HEK293 (cell line): Measurements from ENCODE around the gene IL1RAP.
A peak's percentile ranks its signal among the peaks of the same experiment; 100 is the strongest.

Source experiments
- GLIS1 ChIP-seq: fragments of 450-650 bp; formaldehyde crosslinking; IDR thresholded peaks from 2 replicates; pipeline ENCODE4 v1.5.1; 2016; ENCODE audit warnings: missing biosample characterization, missing genetic modification characterization
- HIC1 ChIP-seq: fragments of 450-650 bp; formaldehyde crosslinking; IDR thresholded peaks from 2 replicates; pipeline ENCODE4 v1.5.1; 2016; ENCODE audit warnings: missing biosample characterization, missing genetic modification characterization
- KLF1 ChIP-seq: fragments of 450-650 bp; formaldehyde crosslinking; IDR thresholded peaks from 2 replicates; pipeline ENCODE4 v1.5.1; 2016; ENCODE audit warnings: missing biosample characterization, missing genetic modification characterization
- KLF8 ChIP-seq: fragments of 450-650 bp; formaldehyde crosslinking; IDR thresholded peaks from 2 replicates; pipeline ENCODE4 v1.5.1; 2016; ENCODE audit warnings: missing biosample characterization, missing genetic modification characterization
- OVOL3 ChIP-seq: fragments of 450-650 bp; formaldehyde crosslinking; IDR thresholded peaks from 2 replicates; pipeline ENCODE4 v1.5.1; 2016; ENCODE audit warnings: missing biosample characterization, missing genetic modification characterization
- PRDM2 ChIP-seq: fragments of 450-650 bp; formaldehyde crosslinking; IDR thresholded peaks from 2 replicates; pipeline ENCODE4 v1.5.1; 2016; ENCODE audit warnings: missing biosample characterization, missing genetic modification characterization, borderline replicate concordance
- RBAK ChIP-seq: fragments of 450-650 bp; formaldehyde crosslinking; IDR thresholded peaks from 2 replicates; pipeline ENCODE4 v1.5.1; 2016; ENCODE audit warnings: missing biosample characterization, missing genetic modification characterization
- SP3 ChIP-seq: fragments of 450-650 bp; formaldehyde crosslinking; IDR thresholded peaks from 2 replicates; pipeline ENCODE4 v1.5.1; 2016; ENCODE audit warnings: missing biosample characterization, missing genetic modification characterization
- TCF7L2 ChIP-seq: IDR thresholded peaks from 2 replicates; pipeline ENCODE4 v1.6.1; 2011; ENCODE audit warnings: low read depth, mild to moderate bottlenecking, inconsistent platforms, low read length, moderate library complexity, borderline replicate concordance
- ZBTB21 ChIP-seq: fragments of 450-650 bp; formaldehyde crosslinking; IDR thresholded peaks from 2 replicates; pipeline ENCODE4 v1.5.1; 2017; ENCODE audit warnings: missing biosample characterization, missing genetic modification characterization
- ZBTB8A ChIP-seq: fragments of 450-650 bp; formaldehyde crosslinking; IDR thresholded peaks from 2 replicates; pipeline ENCODE4 v1.5.1; 2016; ENCODE audit warnings: missing biosample characterization, missing genetic modification characterization
- ZFHX2 ChIP-seq: fragments of 450-650 bp; formaldehyde crosslinking; conservative IDR thresholded peaks from 2 replicates; pipeline ENCODE4 v1.5.1; 2016; ENCODE audit warnings: missing biosample characterization, missing genetic modification characterization
- ZFP69B ChIP-seq: fragments of 450-650 bp; formaldehyde crosslinking; IDR thresholded peaks from 2 replicates; pipeline ENCODE4 v1.5.1; 2016; ENCODE audit warnings: missing biosample characterization, missing genetic modification characterization
- ZNF10 ChIP-seq: fragments of 450-650 bp; formaldehyde crosslinking; IDR thresholded peaks from 2 replicates; pipeline ENCODE4 v1.5.1; 2017; ENCODE audit warnings: missing biosample characterization, missing genetic modification characterization
- ZNF133 ChIP-seq: fragments of 450-650 bp; formaldehyde crosslinking; IDR thresholded peaks from 2 replicates; pipeline ENCODE4 v1.5.1; 2016; ENCODE audit warnings: missing biosample characterization, missing genetic modification characterization
- ZNF174 ChIP-seq: fragments of 450-650 bp; formaldehyde crosslinking; IDR thresholded peaks from 2 replicates; pipeline ENCODE4 v1.5.0; 2017; ENCODE audit warnings: missing biosample characterization, mild to moderate bottlenecking, missing genetic modification characterization
- ZNF175 ChIP-seq: fragments of 450-650 bp; formaldehyde crosslinking; IDR thresholded peaks from 2 replicates; pipeline ENCODE4 v1.5.1; 2016; ENCODE audit warnings: missing biosample characterization, missing genetic modification characterization
- ZNF2 ChIP-seq: fragments of 450-650 bp; formaldehyde crosslinking; IDR thresholded peaks from 2 replicates; pipeline ENCODE4 v1.5.1; 2016; ENCODE audit warnings: missing biosample characterization, missing genetic modification characterization
- ZNF23 ChIP-seq: fragments of 450-650 bp; formaldehyde crosslinking; IDR thresholded peaks from 2 replicates; pipeline ENCODE4 v1.5.1; 2016; ENCODE audit warnings: missing biosample characterization, missing genetic modification characterization, borderline replicate concordance
- ZNF350 ChIP-seq: fragments of 450-650 bp; formaldehyde crosslinking; IDR thresholded peaks from 2 replicates; pipeline ENCODE4 v1.5.0; 2017; ENCODE audit warnings: missing biosample characterization, mild to moderate bottlenecking, missing genetic modification characterization
- ZNF416 ChIP-seq: fragments of 450-650 bp; formaldehyde crosslinking; IDR thresholded peaks from 2 replicates; pipeline ENCODE4 v1.5.1; 2016; ENCODE audit warnings: missing biosample characterization, missing genetic modification characterization
- ZNF514 ChIP-seq: fragments of 450-650 bp; formaldehyde crosslinking; IDR thresholded peaks from 2 replicates; pipeline ENCODE4 v1.5.1; 2016; ENCODE audit warnings: missing biosample characterization, missing genetic modification characterization
- ZNF530 ChIP-seq: fragments of 450-650 bp; formaldehyde crosslinking; IDR thresholded peaks from 2 replicates; pipeline ENCODE4 v1.5.1; 2016; ENCODE audit warnings: low read depth, missing biosample characterization, missing genetic modification characterization
- ZNF544 ChIP-seq: fragments of 450-650 bp; formaldehyde crosslinking; IDR thresholded peaks from 2 replicates; pipeline ENCODE4 v1.5.0; 2017; ENCODE audit warnings: missing biosample characterization, missing genetic modification characterization
- ZNF561 ChIP-seq: fragments of 450-650 bp; IDR thresholded peaks from 2 replicates; pipeline ENCODE4 v1.5.1; 2018; ENCODE audit warnings: missing biosample characterization, missing genetic modification characterization, borderline replicate concordance
- ZNF585B ChIP-seq: fragments of 450-650 bp; formaldehyde crosslinking; IDR thresholded peaks from 2 replicates; pipeline ENCODE4 v1.5.1; 2016; ENCODE audit warnings: missing biosample characterization, missing genetic modification characterization
- ZNF654 ChIP-seq: fragments of 450-650 bp; formaldehyde crosslinking; IDR thresholded peaks from 2 replicates; pipeline ENCODE4 v1.5.1; 2016; ENCODE audit warnings: low read depth, missing biosample characterization, missing genetic modification characterization
- ZNF660 ChIP-seq: fragments of 450-650 bp; IDR thresholded peaks from 2 replicates; pipeline ENCODE4 v1.5.1; 2018; ENCODE audit warnings: missing biosample characterization, mild to moderate bottlenecking, missing genetic modification characterization
- ZNF677 ChIP-seq: fragments of 450-650 bp; IDR thresholded peaks from 2 replicates; pipeline ENCODE4 v1.5.0; 2018; ENCODE audit warnings: missing biosample characterization, mild to moderate bottlenecking, missing genetic modification characterization, moderate library complexity
- ZNF701 ChIP-seq: fragments of 450-650 bp; formaldehyde crosslinking; IDR thresholded peaks from 2 replicates; pipeline ENCODE4 v1.5.1; 2016; ENCODE audit warnings: missing biosample characterization, missing genetic modification characterization
- ZSCAN16 ChIP-seq: fragments of 450-650 bp; formaldehyde crosslinking; IDR thresholded peaks from 2 replicates; pipeline ENCODE4 v1.5.1; 2016; ENCODE audit warnings: missing biosample characterization, missing genetic modification characterization
- ZXDB ChIP-seq: fragments of 450-650 bp; formaldehyde crosslinking; IDR thresholded peaks from 2 replicates; pipeline ENCODE4 v1.5.1; 2016; ENCODE audit warnings: missing biosample characterization, missing genetic modification characterization
- TF ChIP-seq, protein P1 (sequence below): fragments of 450-650 bp; formaldehyde crosslinking; IDR thresholded peaks from 2 replicates; pipeline ENCODE4 v1.5.1; 2016; ENCODE audit warnings: missing biosample characterization, missing genetic modification characterization

IL1RAP gene

GRCh38 chr3:190513409-190514370 is at the start of gene IL1RAP (continued):
- no peak for TF ChIP-seq PRDM2 (tag by site-specific recombination)
- TF ChIP-seq ZNF23 (tag by site-specific recombination): no peak
- TF ChIP-seq ZSCAN16 (tag by site-specific recombination): no peak
- peak; percentile 12; the same call in 1 of the 2 replicates for TF ChIP-seq SP3 (tag by site-specific recombination)
- TF ChIP-seq OVOL3: no peak
- peak; percentile 90; the same call in 1 of the 2 replicates for TF ChIP-seq ZNF530
- TF ChIP-seq ZNF677 (tag by site-specific recombination): no peak
- no peak for TF ChIP-seq ZNF174 (tag by site-specific recombination)
- no peak for TF ChIP-seq ZNF350 (tag by site-specific recombination)
- peak; percentile 74 for TF ChIP-seq ZBTB8A (tag by site-specific recombination)
- peak; percentile 75 for TF ChIP-seq ZNF2 (tag by site-specific recombination)
- TF ChIP-seq ZNF133 (tag by site-specific recombination): no peak
- 0 out of 2 replicates have a peak, but pooled peaks have one; percentile 52 for TF ChIP-seq ZFP69B (tag by site-specific recombination)
- TF ChIP-seq TCF7L2: no peak
- no peak for TF ChIP-seq ZXDB
- TF ChIP-seq ZNF514: no peak
- no peak for TF ChIP-seq ZNF10 (tag by site-specific recombination)
- TF ChIP-seq KLF1 (tag by site-specific recombination): 0 out of 2 replicates have a peak, but pooled peaks have one; percentile 20
- TF ChIP-seq ZBTB21 (tag by site-specific recombination): no peak
- TF ChIP-seq, protein P1, sequence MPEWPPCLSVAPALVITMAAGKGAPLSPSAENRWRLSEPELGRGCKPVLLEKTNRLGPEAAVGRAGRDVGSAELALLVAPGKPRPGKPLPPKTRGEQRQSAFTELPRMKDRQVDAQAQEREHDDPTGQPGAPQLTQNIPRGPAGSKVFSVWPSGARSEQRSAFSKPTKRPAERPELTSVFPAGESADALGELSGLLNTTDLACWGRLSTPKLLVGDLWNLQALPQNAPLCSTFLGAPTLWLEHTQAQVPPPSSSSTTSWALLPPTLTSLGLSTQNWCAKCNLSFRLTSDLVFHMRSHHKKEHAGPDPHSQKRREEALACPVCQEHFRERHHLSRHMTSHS (tag by site-specific recombination): no peak
- TF ChIP-seq ZNF416: no peak
- peak; percentile 54 for TF ChIP-seq ZFHX2 (tag by site-specific recombination)
- TF ChIP-seq HIC1 (tag by site-specific recombination): peak; percentile 53; the same call in 1 of the 2 replicates
- TF ChIP-seq ZNF585B (tag by site-specific recombination): no peak
- TF ChIP-seq RBAK (tag by site-specific recombination): no peak
- TF ChIP-seq ZNF701 (tag by site-specific recombination): no peak
- no peak for TF ChIP-seq ZNF175 (tag by site-specific recombination)
- TF ChIP-seq KLF8 (tag by site-specific recombination): no peak
- peak; percentile 17; the same call in 1 of the 2 replicates for TF ChIP-seq GLIS1 (tag by site-specific recombination)
- TF ChIP-seq ZNF654 (tag by site-specific recombination): no peak
- TF ChIP-seq ZNF660 (tag by site-specific recombination): peak; percentile 94
- no peak for TF ChIP-seq ZNF544 (tag by site-specific recombination)
- TF ChIP-seq ZNF561: 0 out of 2 replicates have a peak, but pooled peaks have one; percentile 63
